Mammary epithelial cell (primary cell): Measurements from ENCODE around the gene DVL2.

Experiments
- CTCF ChIP-seq, 2 donors: IDR thresholded peaks in 1 of 2; conservative IDR thresholded peaks in 1 of 2; 2 replicates each; pipeline ENCODE4 v1.5.1; 2011 to 2012; ENCODE audit warnings: inconsistent platforms in 2 of 2, low read length in 2 of 2, mild to moderate bottlenecking in 2 of 2, control low read depth in 1 of 2, low read depth in 1 of 2; ENCODE audit not compliant: insufficient read depth in 1 of 2; ENCODE audit errors: extremely low read depth in 1 of 2
- EZH2 ChIP-seq: IDR thresholded peaks from 2 replicates; pipeline ENCODE4 v1.6.1; 2012; ENCODE audit warnings: low read length, inconsistent platforms, borderline replicate concordance

- TF ChIP-seq CTCF (conservative IDR thresholded peaks at IDR 0.05 in 1 of 2, IDR thresholded peaks at IDR 0.05 in 1 of 2; ENCODE audit: extremely low read depth in 1 of 2, insufficient read depth in 1 of 2, low read depth in 1 of 2, low read length in 2 of 2) (no peak), EZH2 (no peak)
Observed at GRCh38 chr17:7222093-7222971, 12.0 kb downstream of the DVL2 start.
